Esophagus squamous epithelium (tissue), 4 donors: ENCODE measurements around the gene ARPC5.
A peak's percentile ranks its signal among the peaks of the same experiment; 100 is the strongest.

ENCODE experiments used
- CTCF ChIP-seq, 6 experiments: fragments of 450-650 bp in 4 of 6; fragments of 200-600 bp in 2 of 6; sonication (generic) in 2 of 6; IDR thresholded peaks; one replicate each; pipeline ENCODE4 v1.5.1; 2016 to 2019; ENCODE audit warnings: antibody characterized with exemption in 6 of 6, mild to moderate bottlenecking in 4 of 6, moderate library complexity in 4 of 6
- POLR2A ChIP-seq, 4 donors: fragments of 450-650 bp; IDR thresholded peaks; one replicate each; pipeline ENCODE4 v1.6.1; 2017; ENCODE audit warnings: antibody characterized with exemption in 4 of 4, mild to moderate bottlenecking in 4 of 4, moderate library complexity in 3 of 4

GRCh38 chr1:183590244-183591191 lies 45.1 kb downstream of the ARPC5 start, which contains the start of gene NCF2:
- TF ChIP-seq CTCF (IDR thresholded peaks at IDR 0.05) = no peak
- TF ChIP-seq POLR2A (IDR thresholded peaks at IDR 0.05) = peak in 1 of 4 donors; percentile 23
